GM12892 (cell line): ENCODE data around the gene GAK.

Source experiments
- POLR2A ChIP-seq: IDR thresholded peaks from 2 replicates; pipeline ENCODE4 v1.6.1; 2011; ENCODE audit warnings: low read depth, low read length, control low read depth
- POLR2AphosphoS5 ChIP-seq: IDR thresholded peaks from 2 replicates; pipeline ENCODE4 v1.6.1; 2011; ENCODE audit warnings: low read depth, low read length, control low read depth
- TAF1 ChIP-seq: IDR thresholded peaks from 2 replicates; pipeline ENCODE4 v1.6.1; 2011; ENCODE audit warnings: low read depth, mild to moderate bottlenecking, control low read depth, low read length, borderline replicate concordance

- no peak; the same call in 1 of the 2 replicates for TF ChIP-seq POLR2A
- TF ChIP-seq POLR2AphosphoS5, result no peak
- no peak for TF ChIP-seq TAF1
Measured at GRCh38 chr4:900073-900472, 32.0 kb downstream of the GAK start.
